HAP-1 (cell line): ENCODE results near the gene PRTN3.
"Not testable (repeated sequence)": the region's sequence is repeated elsewhere in the genome, so short reads cannot be mapped to it uniquely, and the experiment has no call there.

Experiments
- DNase-seq, 2 experiments: peaks; one replicate each; pipeline ENCODE4 v3.0.0-alpha.2; 2016 to 2020; ENCODE audit warnings: low spot score in 2 of 2
- H3K27me3 ChIP-seq: fragments of 250-450 bp; sonication (Bioruptor Pico); 2 replicates; pipeline ENCODE4 v1.5.1; 2020; ENCODE audit warnings: low read depth, mild to moderate bottlenecking, moderate library complexity
- H3K36me3 ChIP-seq: fragments of 250-450 bp; sonication (Bioruptor Pico); replicated peaks from 2 replicates; pipeline ENCODE4 v1.5.1; 2020; ENCODE audit warnings: mild to moderate bottlenecking
- H3K4me1 ChIP-seq: fragments of 250-450 bp; sonication (Bioruptor Pico); 2 replicates; pipeline ENCODE4 v1.5.1; 2020; ENCODE audit warnings: mild to moderate bottlenecking
- H3K4me3 ChIP-seq: fragments of 250-450 bp; sonication (Bioruptor Pico); 2 replicates; pipeline ENCODE4 v1.5.1; 2020; ENCODE audit warnings: mild to moderate bottlenecking, moderate library complexity
- H3K9me3 ChIP-seq: fragments of 250-450 bp; sonication (Bioruptor Pico); 2 replicates; pipeline ENCODE4 v1.5.1; 2020; ENCODE audit warnings: mild to moderate bottlenecking, moderate library complexity
- in situ Hi-C: fragments of 300-500 bp; cut with MboI; formaldehyde crosslinking; loops from 3 replicates; pipeline ENCODE4 v1.14.3; 2020; ENCODE audit warnings: low sequenced_read_pairs, inconsistent platforms, mixed read lengths

Gene PRTN3

GRCh38 chr19:835210-835810 lies 5.5 kb upstream of the PRTN3 start:
- Histone ChIP-seq H3K27me3 (no peaks in the 10 kb centered on the region), H3K4me3 (no peak overlapping the region), H3K9me3 (no peaks in the 10 kb centered on the region), H3K36me3 (no peaks in the 10 kb centered on the region), H3K4me1 (no peaks in the 10 kb centered on the region)
- DNase-seq = no peak
- in situ Hi-C loops = no loop called here

GRCh38 chr19:842802-843179 lies 2.0 kb downstream of the PRTN3 start:
- peaks cover 11% of the 10 kb centered on the region for H3K4me1 ChIP-seq
- DNase-seq, H3K4me3 ChIP-seq, H3K9me3 ChIP-seq, H3K36me3 ChIP-seq, in situ Hi-C loops: not testable (repeated sequence)
- peaks cover 12% of the 10 kb centered on the region for H3K27me3 ChIP-seq

GRCh38 chr19:843180-843835 lies 2.5 kb downstream of the PRTN3 start:
- no peaks in the 10 kb centered on the region for H3K9me3 ChIP-seq
- no peak overlapping the region; the same call in 1 of the 2 replicates for H3K4me3 ChIP-seq
- H3K36me3 ChIP-seq = no peaks in the 10 kb centered on the region
- H3K27me3 ChIP-seq = peaks cover 12% of the 10 kb centered on the region
- in situ Hi-C loops = no loop called here
- DNase-seq = peak in 1 of 2 experiments; percentile 67
- H3K4me1 ChIP-seq = peaks cover 11% of the 10 kb centered on the region

GRCh38 chr19:843836-844545 lies 3.2 kb downstream of the PRTN3 start:
- Histone ChIP-seq H3K36me3 (no peaks in the 10 kb centered on the region), H3K4me3 (peak overlapping the region; percentile 15; the same call in 1 of the 2 replicates), H3K9me3 (no peaks in the 10 kb centered on the region), H3K4me1 (peaks cover 11% of the 10 kb centered on the region), H3K27me3 (peaks cover 12% of the 10 kb centered on the region)
- peak in 1 of 2 experiments; percentile 53 for DNase-seq
- in situ Hi-C loops = no loop called here

- H3K4me1 ChIP-seq = peaks cover 11% of the 10 kb centered on the region
- H3K4me3 ChIP-seq = 0 out of 2 replicates have a peak overlapping the region, but pooled peaks have one; percentile 4
- in situ Hi-C loops = no loop called here
- peak in 1 of 2 experiments; percentile 50 for DNase-seq
- H3K9me3 ChIP-seq = no peaks in the 10 kb centered on the region
- H3K36me3 ChIP-seq = no peaks in the 10 kb centered on the region
- peaks cover 12% of the 10 kb centered on the region for H3K27me3 ChIP-seq
These were observed 3.8 kb downstream of the PRTN3 start for GRCh38 chr19:844546-844971.

GRCh38 chr19:845707-846521 lies 5.1 kb downstream of the PRTN3 start:
- no peaks in the 10 kb centered on the region for H3K9me3 ChIP-seq
- no peaks in the 10 kb centered on the region for H3K36me3 ChIP-seq
- H3K4me1 ChIP-seq = peaks cover 16% of the 10 kb centered on the region
- in situ Hi-C loops = no loop called here
- no peak for DNase-seq
- no peak overlapping the region for H3K4me3 ChIP-seq
- H3K27me3 ChIP-seq = peaks cover 12% of the 10 kb centered on the region

GRCh38 chr19:848386-848921 lies 7.7 kb downstream of the PRTN3 start:
- no peak for DNase-seq
- peaks cover 5% of the 10 kb centered on the region for H3K27me3 ChIP-seq
- H3K36me3 ChIP-seq = no peaks in the 10 kb centered on the region
- peaks cover 11% of the 10 kb centered on the region for H3K4me1 ChIP-seq
- no peak overlapping the region for H3K4me3 ChIP-seq
- no peaks in the 10 kb centered on the region for H3K9me3 ChIP-seq
- in situ Hi-C loops = no loop called here

- H3K4me3 ChIP-seq, H3K36me3 ChIP-seq, H3K27me3 ChIP-seq, DNase-seq, H3K9me3 ChIP-seq, in situ Hi-C loops, H3K4me1 ChIP-seq: not testable (repeated sequence)
These were observed 8.4 kb downstream of the PRTN3 start for GRCh38 chr19:849195-849594.

GRCh38 chr19:850221-850978 lies 9.6 kb downstream of the PRTN3 start:
- peak in 1 of 2 experiments; percentile 59 for DNase-seq
- in situ Hi-C loops = no loop called here
- no peak overlapping the region for H3K4me3 ChIP-seq
- peaks cover 4% of the 10 kb centered on the region; the same call in 1 of the 2 replicates for H3K4me1 ChIP-seq
- no peaks in the 10 kb centered on the region for H3K36me3 ChIP-seq
- H3K27me3 ChIP-seq = no peaks in the 10 kb centered on the region
- H3K9me3 ChIP-seq = no peaks in the 10 kb centered on the region

GRCh38 chr19:850979-851335 lies 10.2 kb downstream of the PRTN3 start:
- DNase-seq = no peak
- no peaks in the 10 kb centered on the region for H3K36me3 ChIP-seq
- H3K9me3 ChIP-seq = no peaks in the 10 kb centered on the region
- peaks cover 4% of the 10 kb centered on the region; the same call in 1 of the 2 replicates for H3K4me1 ChIP-seq
- H3K4me3 ChIP-seq = no peak overlapping the region
- no peaks in the 10 kb centered on the region for H3K27me3 ChIP-seq
- in situ Hi-C loops = no loop called here

- Histone ChIP-seq H3K4me3 (no peak within 1 kb of the TSS), H3K4me1 (peaks cover 4% of the 10 kb centered on the region; the same call in 1 of the 2 replicates), H3K36me3 (no peaks in the 10 kb centered on the region), H3K9me3 (no peaks in the 10 kb centered on the region), H3K27me3 (no peaks in the 10 kb centered on the region)
- in situ Hi-C loops = no loop called here
- no peak for DNase-seq
These were observed 11.6 kb downstream of the PRTN3 start, which contains the start of gene ELANE for GRCh38 chr19:852136-853013. ELANE (plus strand) TSS chr19:852303; CDS start chr19:852329, 26 bp downstream.

- in situ Hi-C loops = no loop called here
- H3K36me3 ChIP-seq = no peaks in the 10 kb centered on the region
- no peaks in the 10 kb centered on the region for H3K27me3 ChIP-seq
- H3K9me3 ChIP-seq = no peaks in the 10 kb centered on the region
- DNase-seq = no peak
- no peak overlapping the region for H3K4me3 ChIP-seq
- H3K4me1 ChIP-seq = peaks cover 4% of the 10 kb centered on the region; the same call in 1 of the 2 replicates
These were observed 12.3 kb downstream of the PRTN3 start for GRCh38 chr19:853014-853585.
